Posterior vena cava (tissue), 2 donors: ENCODE results near the gene DDB1. TPM values are rescaled to one million over a fixed set of nuclear protein-coding genes. Genes with fewer than 3 reads are reported as not detected.
A peak's percentile ranks its signal among the peaks of the same experiment; 100 is the strongest.

Source experiments
- DNase-seq: peaks from one replicate; pipeline ENCODE4 v3.0.0-alpha.2; 2020; ENCODE audit warnings: low spot score
- intact Hi-C, 2 donors: fragments of 100-400 bp; cut with DNase I; formaldehyde crosslinking; loops; one replicate each; pipeline versions ENCODE4 v1.14.1 to v1.14.2; 2022 to 2023
- long read RNA-seq, 2 donors: library from polyadenylated mRNA; unstranded; transcript quantifications; one replicate each; pipeline ENCODE4 v2.0.0, GENCODE V29; 2020 to 2021
- total RNA-seq, 2 donors: library from RNA; stranded (reverse); fragmentation: NEBNext Ultra II Directional; extraction: Animal tissue kit (Norgen Biotek cat#: 25700); gene quantifications; one replicate each; pipeline ENCODE4 v1.2.1, GENCODE V29; 2021
- donor health status: DM: yes; HTN: yes; CAD: no.
- donor health status: DM: yes; HTN: yes; CAD: no.

DDB1 gene
- total RNA-seq: 100 to 1,000 TPM; 142 to 151 TPM
- long read RNA-seq, donor 1, full-length matches to known transcripts: 41 of 69 reads
- long read RNA-seq, donor 1, partial matches to known transcripts: 21 of 69 reads
- long read RNA-seq, donor 1, other reads (novel, unspliced or antisense): 7 of 69 reads
- long read RNA-seq, donor 2, full-length matches to known transcripts: 10 of 49 reads
- long read RNA-seq, donor 2, partial matches to known transcripts: 37 of 49 reads
- long read RNA-seq, donor 2, other reads (novel, unspliced or antisense): 2 of 49 reads

- peak; percentile 98 for DNase-seq
- intact Hi-C loops: no loop called here
Measured at GRCh38 chr11:61332797-61333549, at the start of gene DDB1, which contains the start of gene TKFC. Gene DDB1 (minus strand): TSS chr11:61333105. CDS start chr11:61332968, 137 bp downstream. Gene TKFC (plus strand): TSS chr11:61333228. CDS start chr11:61334729, 1,501 bp downstream.

GRCh38 chr11:61380884-61381283 lies 48.0 kb upstream of the DDB1 start:
- no peak for DNase-seq
- intact Hi-C loops: no loop called here

GRCh38 chr11:61378713-61379313 lies 45.9 kb upstream of the DDB1 start:
- DNase-seq: no peak
- intact Hi-C loops: no loop called here

GRCh38 chr11:61377461-61378160 lies 44.7 kb upstream of the DDB1 start:
- intact Hi-C loops: no loop called here
- DNase-seq: no peak

GRCh38 chr11:61375761-61376108 lies 42.8 kb upstream of the DDB1 start:
- DNase-seq: peak; percentile 34

GRCh38 chr11:61372659-61373420 lies 39.9 kb upstream of the DDB1 start:
- DNase-seq: peak; percentile 5
- intact Hi-C loops: no loop called here

More at GRCh38 chr11:61375761-61376108, 42.8 kb upstream of the DDB1 start:
- intact Hi-C loops: no loop called here

- intact Hi-C loops: no loop called here
- peak; percentile 41 for DNase-seq
Measured at GRCh38 chr11:61370349-61371005, 37.6 kb upstream of the DDB1 start.

- intact Hi-C loops: no loop called here
- peak; percentile 87 for DNase-seq
Measured at GRCh38 chr11:61369372-61370348, 36.8 kb upstream of the DDB1 start.

GRCh38 chr11:61368646-61369045 lies 35.7 kb upstream of the DDB1 start:
- intact Hi-C loops: no loop called here

GRCh38 chr11:61367406-61367805 lies 34.5 kb upstream of the DDB1 start:
- peak; percentile 5 for DNase-seq
- intact Hi-C loops: no loop called here

More at GRCh38 chr11:61368646-61369045, 35.7 kb upstream of the DDB1 start:
- DNase-seq: peak; percentile 17

GRCh38 chr11:61364012-61364675 lies 31.2 kb upstream of the DDB1 start:
- peak; percentile 18 for DNase-seq
- intact Hi-C loops: no loop called here

- intact Hi-C loops: no loop called here
- no peak for DNase-seq
Measured at GRCh38 chr11:61362542-61362875, 29.6 kb upstream of the DDB1 start.

GRCh38 chr11:61361741-61362541 lies 29.0 kb upstream of the DDB1 start, which contains the start of the genes CYB561A3 and TMEM138:
Gene CYB561A3 (minus strand): TSS chr11:61361882. CDS start chr11:61356713, 5,169 bp downstream.
Gene TMEM138 (plus strand): TSS chr11:61362374. CDS start chr11:61364391, 2,017 bp downstream.
- intact Hi-C loops: no loop called here
- peak; percentile 98 for DNase-seq

- intact Hi-C loops: no loop called here
- DNase-seq: no peak
Measured at GRCh38 chr11:61361237-61361740, 28.4 kb upstream of the DDB1 start.

GRCh38 chr11:61359516-61359915 lies 26.6 kb upstream of the DDB1 start:
- intact Hi-C loops: no loop called here
- DNase-seq: no peak

GRCh38 chr11:61358566-61358965 lies 25.7 kb upstream of the DDB1 start:
- no peak for DNase-seq
- intact Hi-C loops: no loop called here
